ENCODE data around the gene ERG28.
"Not testable (repeated sequence)": the region's sequence is repeated elsewhere in the genome, so short reads cannot be mapped to it uniquely, and the experiment has no call there.

Gene ERG28

GRCh38 chr14:75615200-75615599, 45.5 kb downstream of the ERG28 start:
- no peak for DNase-seq

GRCh38 chr14:75614179-75614578, 46.5 kb downstream of the ERG28 start:
- no peak for DNase-seq

GRCh38 chr14:75612157-75612556, 48.5 kb downstream of the ERG28 start:
- DNase-seq: no peak

GRCh38 chr14:75610834-75611233, 49.8 kb downstream of the ERG28 start:
- DNase-seq: no peak

GRCh38 chr14:75609606-75610475, 50.8 kb downstream of the ERG28 start:
- DNase-seq: no peak

- no peak for DNase-seq
Measured at GRCh38 chr14:75609116-75609515, 51.6 kb downstream of the ERG28 start.

GRCh38 chr14:75607842-75608640, 52.6 kb downstream of the ERG28 start:
- no peak for DNase-seq

GRCh38 chr14:75607044-75607443, 53.6 kb downstream of the ERG28 start:
- DNase-seq: no peak

- DNase-seq: no peak
Measured at GRCh38 chr14:75605916-75606315, 54.8 kb downstream of the ERG28 start.

GRCh38 chr14:75604979-75605851, 55.5 kb downstream of the ERG28 start:
- no peak for DNase-seq

GRCh38 chr14:75602503-75602902, 58.2 kb downstream of the ERG28 start:
- no peak for DNase-seq

GRCh38 chr14:75601061-75601460, 59.6 kb downstream of the ERG28 start:
- DNase-seq: not testable (repeated sequence)

GRCh38 chr14:75600100-75600499, 60.6 kb downstream of the ERG28 start:
- DNase-seq: not testable (repeated sequence)
